ENCODE results near the gene FADS6.

DNA sequence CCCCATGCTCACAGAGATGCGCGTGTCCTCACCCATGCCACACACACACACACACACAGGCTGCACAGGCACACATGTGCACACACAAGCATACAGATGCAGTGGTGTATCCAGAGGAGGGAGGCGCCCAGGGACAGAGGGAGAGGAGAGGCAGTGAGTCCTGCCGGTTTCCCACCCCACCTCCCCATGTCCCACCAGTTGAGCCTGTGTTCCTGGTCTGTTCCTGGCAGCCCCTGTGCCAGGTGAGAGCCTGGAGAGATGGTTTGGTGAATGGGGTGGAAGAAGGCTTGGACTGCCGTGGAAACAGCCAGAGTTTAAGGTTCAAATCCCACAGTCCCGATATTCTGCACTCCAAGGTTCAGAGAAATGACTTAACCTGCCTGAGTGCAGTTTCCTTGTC lies 10.2 kb upstream of the FADS6 start:
- TF ChIP-seq POLR2AphosphoS5 (IDR thresholded peaks at IDR 0.05; ENCODE audit: insufficient read depth, low read depth, low read length) (no peak), JUN (IDR thresholded peaks at IDR 0.05; ENCODE audit: borderline replicate concordance, insufficient read depth, insufficient read length, low read depth) (no peak), POLR2A (IDR thresholded peaks at IDR 0.05; ENCODE audit: low read depth, low read length) (no peak), MYC (IDR thresholded peaks at IDR 0.05; ENCODE audit: low read depth, low read length) (no peak), FOS (IDR thresholded peaks at IDR 0.05; ENCODE audit: borderline replicate concordance, insufficient read depth, low read length) (no peak), EZH2 (IDR thresholded peaks at IDR 0.05; ENCODE audit: borderline replicate concordance, low read depth, low read length, severe bottlenecking) (no peak), GATA2 (IDR thresholded peaks at IDR 0.05; ENCODE audit: insufficient read depth, insufficient read length, low read depth, low read length) (no peak)
- TF ChIP-seq, protein P1, sequence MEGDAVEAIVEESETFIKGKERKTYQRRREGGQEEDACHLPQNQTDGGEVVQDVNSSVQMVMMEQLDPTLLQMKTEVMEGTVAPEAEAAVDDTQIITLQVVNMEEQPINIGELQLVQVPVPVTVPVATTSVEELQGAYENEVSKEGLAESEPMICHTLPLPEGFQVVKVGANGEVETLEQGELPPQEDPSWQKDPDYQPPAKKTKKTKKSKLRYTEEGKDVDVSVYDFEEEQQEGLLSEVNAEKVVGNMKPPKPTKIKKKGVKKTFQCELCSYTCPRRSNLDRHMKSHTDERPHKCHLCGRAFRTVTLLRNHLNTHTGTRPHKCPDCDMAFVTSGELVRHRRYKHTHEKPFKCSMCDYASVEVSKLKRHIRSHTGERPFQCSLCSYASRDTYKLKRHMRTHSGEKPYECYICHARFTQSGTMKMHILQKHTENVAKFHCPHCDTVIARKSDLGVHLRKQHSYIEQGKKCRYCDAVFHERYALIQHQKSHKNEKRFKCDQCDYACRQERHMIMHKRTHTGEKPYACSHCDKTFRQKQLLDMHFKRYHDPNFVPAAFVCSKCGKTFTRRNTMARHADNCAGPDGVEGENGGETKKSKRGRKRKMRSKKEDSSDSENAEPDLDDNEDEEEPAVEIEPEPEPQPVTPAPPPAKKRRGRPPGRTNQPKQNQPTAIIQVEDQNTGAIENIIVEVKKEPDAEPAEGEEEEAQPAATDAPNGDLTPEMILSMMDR (IDR thresholded peaks at IDR 0.05; ENCODE audit: extremely low read depth in 1 of 2, insufficient read depth in 1 of 2, low read depth in 1 of 2, low read length in 2 of 2), result no peak
- TF ChIP-seq, protein P2, sequence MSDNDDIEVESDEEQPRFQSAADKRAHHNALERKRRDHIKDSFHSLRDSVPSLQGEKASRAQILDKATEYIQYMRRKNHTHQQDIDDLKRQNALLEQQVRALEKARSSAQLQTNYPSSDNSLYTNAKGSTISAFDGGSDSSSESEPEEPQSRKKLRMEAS (IDR thresholded peaks at IDR 0.05; ENCODE audit: insufficient read depth, insufficient read length), result no peak

Data from endothelial cell of umbilical vein (primary cell).